GM18517 (cell line): Measurements from ENCODE around the gene KCTD14.
"Not testable (repeated sequence)": the region's sequence is repeated elsewhere in the genome, so short reads cannot be mapped to it uniquely, and the experiment has no call there.

Experiments
- ATAC-seq: cut with Tn5 transposase; IDR thresholded peaks from one replicate; pipeline ENCODE4 v1.9.1; 2021; ENCODE audit warnings: mild to moderate bottlenecking, moderate library complexity; ENCODE audit not compliant: unreplicated experiment

Gene KCTD14, protein sequence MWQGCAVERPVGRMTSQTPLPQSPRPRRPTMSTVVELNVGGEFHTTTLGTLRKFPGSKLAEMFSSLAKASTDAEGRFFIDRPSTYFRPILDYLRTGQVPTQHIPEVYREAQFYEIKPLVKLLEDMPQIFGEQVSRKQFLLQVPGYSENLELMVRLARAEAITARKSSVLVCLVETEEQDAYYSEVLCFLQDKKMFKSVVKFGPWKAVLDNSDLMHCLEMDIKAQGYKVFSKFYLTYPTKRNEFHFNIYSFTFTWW

DNA sequence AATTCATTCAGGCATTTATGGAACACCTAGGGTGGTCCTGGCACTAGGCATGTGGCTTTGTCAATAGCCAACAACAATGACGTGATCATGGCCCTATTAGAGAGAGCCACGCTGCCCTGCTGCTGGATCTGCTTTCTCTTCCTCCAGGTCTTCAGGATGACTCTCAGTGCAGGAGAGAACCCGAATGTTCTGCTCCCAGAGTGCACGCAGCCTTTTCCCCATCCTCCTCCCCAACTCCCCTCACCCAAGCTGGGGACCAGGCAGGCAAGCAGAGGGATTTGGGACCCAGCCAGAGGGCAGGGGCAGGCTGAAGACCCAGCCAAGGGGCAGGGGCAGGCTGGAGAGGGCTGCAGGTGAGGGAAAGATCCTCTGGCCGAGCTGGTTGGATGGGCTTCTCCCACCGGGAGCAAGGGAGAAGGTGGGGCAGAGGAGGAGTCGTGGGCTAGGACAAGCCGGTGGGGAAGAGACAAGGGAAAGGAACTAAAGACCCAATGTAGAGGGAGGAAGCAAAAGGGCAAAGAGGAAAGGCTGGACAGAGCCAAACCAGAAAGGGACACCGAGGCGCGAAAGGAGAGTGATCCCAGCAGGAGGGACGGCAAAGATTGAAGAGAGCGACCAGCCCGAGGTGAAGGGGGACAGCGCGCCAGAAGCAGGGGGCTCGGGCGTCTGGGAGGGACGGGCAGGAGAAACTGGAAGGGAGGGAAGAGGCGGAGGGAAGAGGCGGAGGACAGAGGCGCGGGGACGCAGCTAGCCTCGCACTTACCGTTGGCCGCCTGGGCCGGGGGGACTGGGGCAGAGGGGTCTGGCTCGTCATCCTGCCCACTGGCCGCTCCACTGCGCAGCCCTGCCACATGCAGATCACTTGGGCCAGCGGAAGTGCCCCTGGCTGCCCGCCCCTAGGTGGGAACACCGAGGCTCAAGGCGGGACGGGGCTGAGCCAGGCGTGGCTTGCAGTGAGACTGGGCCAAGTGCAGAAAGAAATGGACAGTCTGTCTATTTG is at the start of gene KCTD14:
KCTD14 (minus strand) TSS at position 880 of the 1,000 bp plus-strand sequence; CDS start at position 853, 27 bp downstream.
- ATAC-seq = no peak

DNA sequence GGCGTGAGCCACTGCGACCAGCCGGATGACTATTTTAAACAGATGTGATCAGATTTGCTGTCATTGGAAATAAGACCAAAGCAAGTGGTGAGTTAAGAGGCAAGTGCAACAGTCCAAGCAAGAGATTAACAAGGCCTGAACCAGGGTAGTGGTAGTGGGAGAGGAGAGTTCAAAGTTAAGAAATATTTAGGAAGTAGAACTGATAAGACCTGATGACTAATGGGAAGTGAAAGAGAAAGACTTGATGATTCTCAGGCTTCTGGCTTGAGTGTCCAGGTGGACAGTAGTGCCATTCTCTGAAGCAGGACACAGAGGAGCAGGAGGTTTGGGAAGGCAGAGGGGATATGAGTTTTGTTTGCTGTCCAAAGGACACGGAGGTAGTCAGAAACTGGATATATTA is 49.4 kb upstream of the KCTD14 start:
- no peak for ATAC-seq

DNA sequence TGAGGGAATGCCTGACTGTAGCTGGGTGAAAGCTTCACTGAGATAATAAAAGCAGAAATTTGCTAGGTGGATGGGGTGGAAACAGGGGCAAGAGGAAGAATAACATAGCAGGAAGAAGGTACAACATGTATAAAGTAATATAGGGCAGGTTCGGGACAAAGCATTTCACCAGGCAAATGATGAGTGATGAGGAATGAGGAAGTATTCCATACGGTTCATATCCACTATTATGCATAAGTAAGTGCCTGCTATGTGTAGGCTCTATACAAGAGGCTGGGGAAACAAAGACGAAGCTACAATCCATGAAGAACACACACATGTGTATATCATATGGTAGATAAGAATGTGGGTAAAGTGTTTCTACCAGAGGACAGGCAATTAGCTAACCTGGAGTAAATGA is 48.6 kb upstream of the KCTD14 start:
- no peak for ATAC-seq

DNA sequence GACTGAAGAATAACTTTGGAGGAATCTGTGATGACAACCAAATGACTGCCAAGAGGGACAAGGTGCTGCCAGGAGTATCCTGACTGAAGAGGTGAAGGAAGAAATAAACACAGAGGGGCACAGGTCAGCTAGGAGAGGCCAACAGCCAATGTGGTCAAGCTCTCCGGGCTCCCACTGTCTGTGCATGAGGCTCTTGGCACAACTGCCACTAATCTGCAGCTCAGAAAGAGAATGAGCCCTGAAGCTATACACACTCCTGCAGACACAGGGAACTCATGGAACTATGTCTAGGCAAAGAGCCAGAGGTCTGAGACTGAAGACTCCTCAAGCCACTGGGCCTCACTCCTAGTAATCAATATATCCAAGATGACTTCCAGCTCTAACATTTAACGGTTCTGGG is 47.5 kb upstream of the KCTD14 start:
- ATAC-seq = no peak

DNA sequence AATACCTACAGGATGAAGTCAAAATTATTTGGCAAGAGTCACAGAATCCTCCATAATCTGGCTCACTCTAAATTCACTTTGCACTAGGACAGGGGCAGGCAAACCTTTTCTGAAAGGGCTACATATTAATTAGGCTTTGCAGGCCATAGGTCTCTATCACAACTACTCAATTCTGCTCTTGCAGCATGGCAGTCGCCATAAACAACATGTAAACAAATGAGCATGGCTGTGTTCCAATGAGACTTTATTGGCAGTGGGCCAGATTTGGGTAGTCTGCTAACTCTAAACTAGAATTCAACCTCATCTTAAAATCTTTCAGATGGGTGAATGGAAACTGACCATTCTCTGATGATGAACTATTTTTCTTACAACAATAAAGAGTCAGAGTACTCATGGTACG is 46.4 kb upstream of the KCTD14 start:
- ATAC-seq = no peak

DNA sequence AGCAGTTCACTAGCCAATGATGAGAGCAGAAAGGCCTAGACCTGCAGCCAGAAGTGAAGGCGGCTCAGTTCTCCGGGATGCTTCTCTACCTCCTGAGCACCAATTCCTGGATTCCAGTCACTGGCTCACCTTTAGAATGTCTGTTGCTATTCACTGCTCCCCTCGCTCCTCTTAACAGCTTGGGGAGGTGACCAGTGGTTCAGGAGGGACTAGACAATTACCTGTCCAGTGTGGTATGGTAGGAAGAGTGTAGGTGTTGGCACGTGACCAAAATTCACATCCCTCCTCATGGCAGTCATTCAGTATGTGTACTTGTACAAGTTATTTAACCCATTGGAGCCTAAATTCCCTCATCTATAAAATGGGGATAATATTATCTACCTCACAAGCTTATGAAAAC is 44.6 kb upstream of the KCTD14 start:
- ATAC-seq = no peak

DNA sequence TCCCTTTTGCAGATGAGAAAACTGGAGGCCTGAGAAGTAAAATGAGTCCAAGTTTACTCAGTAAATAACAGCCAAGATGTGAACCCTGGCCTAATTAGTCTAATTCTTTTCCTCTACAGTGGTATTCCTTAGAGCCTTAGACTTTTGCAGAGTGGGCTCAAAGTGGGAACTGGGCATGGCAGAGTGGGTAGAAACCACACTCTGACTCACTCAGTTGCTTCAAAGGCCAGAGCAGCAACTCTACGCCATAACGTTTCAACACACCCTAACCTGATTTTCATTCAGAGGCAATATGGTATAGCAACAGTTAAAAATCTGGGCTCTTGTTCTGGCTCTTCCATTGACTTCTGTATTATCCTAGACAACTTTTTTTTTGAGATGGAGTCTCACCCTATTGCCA is 43.4 kb upstream of the KCTD14 start:
- no peak for ATAC-seq

DNA sequence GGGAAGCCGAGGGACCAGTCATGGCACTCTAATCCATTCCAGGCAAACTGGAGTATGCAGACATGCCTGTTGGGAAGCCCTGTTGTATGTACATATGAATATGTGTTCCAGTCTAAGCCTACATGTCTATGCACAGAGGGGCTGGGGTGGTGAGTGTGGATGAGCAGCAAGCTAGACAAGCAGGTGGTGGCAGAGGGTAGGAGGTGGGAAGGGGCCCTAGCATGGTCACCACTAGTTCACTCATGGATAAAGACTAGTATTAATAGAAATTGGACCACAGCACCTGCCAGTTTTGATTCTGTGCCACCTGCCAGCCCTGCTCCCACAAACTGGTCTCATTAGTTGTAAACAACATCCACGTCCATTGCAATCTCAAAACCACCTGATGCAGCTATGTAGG is 42.1 kb upstream of the KCTD14 start:
- no peak for ATAC-seq

DNA sequence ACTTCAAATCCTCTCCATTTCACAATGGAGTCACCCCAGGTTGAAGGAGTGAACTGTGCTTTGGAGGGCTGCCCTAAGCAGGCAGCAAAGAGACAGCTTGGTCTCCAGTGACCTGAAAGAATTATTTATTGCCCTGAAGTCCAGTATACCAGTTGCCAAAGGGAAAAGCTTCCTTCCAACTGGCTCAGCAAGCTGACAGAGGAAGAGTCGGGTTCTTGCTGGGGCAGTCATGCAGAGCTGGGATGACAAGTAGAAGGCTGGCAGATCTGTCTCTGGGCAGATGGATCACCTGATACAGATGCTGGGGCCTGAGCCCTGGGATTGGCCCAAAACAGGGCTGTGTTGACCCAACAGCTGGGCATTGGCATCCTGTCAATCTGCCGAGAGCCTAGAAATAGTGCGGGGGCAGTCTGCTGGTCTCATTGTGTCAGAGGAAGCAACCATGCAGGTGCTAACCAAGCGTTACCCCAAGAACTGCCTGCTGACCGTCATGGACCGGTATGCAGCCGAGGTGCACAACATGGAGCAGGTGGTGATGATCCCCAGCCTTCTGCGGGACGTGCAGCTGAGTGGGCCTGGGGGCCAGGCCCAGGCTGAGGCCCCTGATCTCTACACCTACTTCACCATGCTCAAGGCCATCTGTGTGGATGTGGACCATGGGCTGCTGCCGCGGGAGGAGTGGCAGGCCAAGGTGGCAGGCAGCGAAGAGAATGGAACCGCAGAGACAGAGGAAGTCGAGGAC is 40.5 kb upstream of the KCTD14 start, which contains the start of gene THRSP:
THRSP (plus strand) TSS at position 422 of the 742 bp plus-strand sequence; CDS start at position 443, 21 bp downstream.
- no peak for ATAC-seq

DNA sequence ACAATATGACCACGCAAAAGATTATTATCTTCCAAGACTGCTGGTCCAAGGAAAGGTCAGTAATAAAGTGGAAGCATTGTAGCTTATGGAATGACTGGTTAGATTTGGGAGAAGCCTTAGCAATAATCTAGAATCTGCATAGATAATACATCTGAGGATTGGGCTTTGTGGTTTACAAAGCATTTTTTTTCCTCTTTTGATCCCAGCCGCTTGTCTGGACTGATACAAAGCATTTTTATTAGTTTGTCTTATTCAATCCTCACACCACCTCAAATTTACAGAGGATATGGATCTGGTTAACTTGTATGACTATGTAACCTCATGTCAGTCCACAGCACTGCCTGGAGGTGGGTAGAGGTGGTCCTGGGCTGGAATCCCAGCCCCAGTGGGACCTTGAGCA is 39.6 kb upstream of the KCTD14 start:
- ATAC-seq = no peak

DNA sequence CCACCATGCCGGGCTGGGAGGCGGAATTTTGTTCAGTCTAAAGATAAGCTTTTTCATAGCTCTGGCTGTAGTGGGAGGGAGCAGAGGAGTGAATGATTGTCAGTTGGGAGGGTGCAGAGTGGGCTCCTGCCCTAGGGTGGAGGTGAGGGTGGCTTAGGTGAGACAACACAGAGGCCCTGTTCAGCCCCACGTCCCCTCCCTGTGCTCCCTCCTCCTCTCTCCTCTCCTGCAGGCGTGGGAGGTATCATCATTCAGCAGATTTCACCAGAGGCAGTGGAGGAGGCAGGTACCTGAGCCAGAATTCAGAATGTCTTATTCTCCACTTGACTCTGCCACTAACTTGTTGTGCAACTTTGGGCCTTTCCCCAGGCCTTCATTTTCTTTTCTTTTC is 38.8 kb upstream of the KCTD14 start:
- ATAC-seq = no peak

DNA sequence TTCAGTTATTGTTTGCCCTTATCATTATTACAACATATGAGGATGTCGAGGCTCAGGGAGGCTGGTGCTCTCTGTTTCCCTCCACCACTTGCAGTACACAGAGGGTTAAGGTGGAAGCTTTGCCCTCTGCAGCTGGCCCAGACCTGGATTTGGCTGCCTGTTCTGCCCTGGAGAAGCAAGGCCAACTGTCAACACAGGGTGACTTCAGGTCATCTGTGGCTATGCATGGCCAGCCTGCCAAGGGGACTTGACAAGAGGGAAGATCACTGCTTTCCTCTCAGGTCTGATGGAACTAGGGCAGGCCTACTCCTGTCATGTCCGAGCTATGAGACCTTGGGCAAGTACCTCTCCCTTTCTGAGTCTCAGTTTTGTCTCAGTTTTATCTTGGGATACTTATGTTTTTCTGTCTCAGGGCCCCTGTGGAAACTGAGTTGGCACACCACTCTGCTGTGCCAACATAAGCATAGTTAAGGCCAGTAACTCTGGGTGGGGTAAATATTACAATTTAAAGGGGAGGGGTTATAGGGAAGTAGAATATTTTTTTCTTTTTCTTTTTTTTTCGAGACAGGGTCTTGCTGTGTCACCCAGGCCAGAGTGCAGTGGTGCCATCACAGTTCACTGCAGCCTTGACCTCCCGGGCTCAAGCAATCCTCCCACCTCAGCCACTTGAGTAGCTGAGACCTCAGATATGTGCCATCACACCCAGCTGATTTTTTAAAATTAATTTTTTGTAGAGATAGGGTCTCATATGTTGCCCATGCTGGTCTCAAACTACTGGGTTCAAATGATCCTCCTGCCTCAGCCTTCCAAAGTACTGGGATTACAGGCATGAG is 38.2 kb upstream of the KCTD14 start:
- no peak for ATAC-seq

DNA sequence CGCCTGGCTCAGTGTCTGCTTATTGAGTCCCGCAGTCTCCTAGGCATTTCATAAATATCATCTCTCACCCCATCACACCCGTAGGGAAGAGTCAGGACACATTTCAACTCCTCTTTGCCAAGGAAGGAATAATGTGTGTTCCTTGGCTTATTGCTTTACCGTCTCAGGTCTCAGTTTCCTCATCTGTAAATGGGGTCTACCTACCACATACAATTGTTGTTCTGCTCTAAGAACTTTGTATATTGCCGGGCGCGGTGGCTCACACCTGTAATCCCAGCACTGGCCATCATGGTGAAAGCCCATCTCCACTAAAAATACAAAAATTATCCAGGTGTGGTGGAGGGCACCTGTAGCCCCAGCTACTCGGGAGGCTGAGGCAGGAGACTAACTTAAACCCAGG is 37.5 kb upstream of the KCTD14 start:
- no peak for ATAC-seq

DNA sequence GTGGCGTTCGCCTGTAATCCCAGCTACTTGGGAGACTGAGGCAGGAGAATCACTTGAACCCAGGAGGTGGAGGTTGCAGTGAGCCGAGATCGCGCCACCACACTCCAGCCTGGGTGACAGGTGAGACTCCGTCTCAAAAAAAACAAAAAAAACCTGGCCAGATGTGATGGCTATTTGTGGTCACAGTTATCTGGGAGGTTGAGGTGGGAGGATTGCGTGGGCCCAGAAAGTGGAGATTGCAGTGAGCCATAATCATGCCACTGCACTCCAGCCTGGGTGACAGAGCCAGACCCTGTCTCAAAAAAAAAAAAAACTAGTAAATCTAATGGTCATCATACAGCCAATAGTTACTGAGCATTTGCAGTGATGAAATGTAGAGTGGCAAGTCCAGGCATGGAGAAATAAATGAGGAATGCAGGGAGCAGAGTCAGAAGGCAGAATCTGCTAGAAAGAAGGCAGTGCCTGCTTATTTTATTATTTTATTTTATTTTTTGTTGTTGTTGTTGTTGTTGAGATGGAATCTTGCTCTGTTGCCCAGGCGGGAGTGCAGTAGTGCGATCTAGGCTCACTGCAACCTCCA is 36.8 kb upstream of the KCTD14 start:
- ATAC-seq = not testable (repeated sequence)

DNA sequence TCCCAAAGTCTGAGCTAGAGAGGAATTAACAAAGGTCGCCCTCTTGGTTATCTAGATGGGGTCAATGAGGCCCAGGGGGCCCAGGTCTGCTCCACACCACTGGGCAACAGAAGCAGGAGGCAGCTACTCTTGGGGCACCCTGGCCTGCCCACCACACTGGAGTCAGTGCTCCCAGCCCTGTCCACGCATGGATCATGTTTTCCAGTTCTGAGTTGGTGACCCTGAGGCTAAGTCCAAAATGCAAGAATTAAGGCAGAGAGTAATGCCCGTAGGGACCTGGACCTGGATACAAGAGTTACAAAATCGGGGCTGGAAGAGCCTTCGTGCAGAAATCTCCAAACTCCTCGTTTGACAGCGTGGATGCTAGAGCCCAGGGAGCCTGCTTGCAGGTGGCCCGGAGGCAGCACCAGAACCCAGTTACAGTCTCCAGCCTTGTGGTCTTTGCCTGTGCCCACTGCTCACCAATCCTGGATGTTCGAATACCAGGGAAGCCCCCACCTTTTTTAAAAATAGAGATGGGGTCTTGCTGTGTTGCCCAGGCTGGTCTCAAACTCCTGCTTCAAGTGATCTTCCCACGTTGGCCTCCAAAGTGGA is 34.5 kb upstream of the KCTD14 start:
- ATAC-seq = no peak

DNA sequence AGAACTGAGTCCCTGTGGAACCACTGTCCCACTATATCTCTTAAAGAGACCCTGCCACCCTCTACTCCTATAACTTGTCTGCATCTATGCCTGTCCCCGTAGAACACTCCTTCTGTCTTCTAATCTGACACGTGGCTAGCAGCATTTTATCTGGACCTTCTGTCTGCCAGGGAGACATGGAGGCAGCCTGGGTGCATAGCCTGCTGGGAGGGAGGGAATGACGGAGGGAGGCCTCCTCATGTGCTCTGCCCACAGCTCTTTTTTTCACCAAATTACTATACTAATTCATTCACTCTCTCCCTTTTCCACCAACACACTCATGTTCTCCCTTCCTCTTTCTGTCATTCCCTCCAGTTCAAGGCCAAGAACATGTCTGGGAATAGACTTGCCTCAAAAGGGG is 33.0 kb upstream of the KCTD14 start:
- ATAC-seq = no peak

DNA sequence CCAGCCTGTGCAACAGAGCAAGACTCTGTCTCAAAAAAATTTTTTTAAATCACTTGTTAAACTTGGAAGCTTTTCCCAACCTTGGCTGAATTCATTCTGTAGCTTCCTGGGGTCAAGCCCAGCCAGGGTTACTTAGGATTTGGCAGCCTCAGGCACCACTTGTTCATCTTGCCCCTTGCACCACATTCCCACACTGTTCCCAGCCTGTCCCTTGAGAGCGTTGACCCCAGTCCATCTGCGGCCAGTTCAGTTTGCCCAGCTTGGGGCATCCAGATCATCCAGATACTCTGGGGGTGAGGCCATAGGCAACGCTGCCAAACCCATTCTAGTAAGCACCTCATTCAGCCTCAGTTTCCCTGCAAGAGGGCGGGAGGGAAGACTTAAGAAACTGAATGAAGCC is 31.9 kb upstream of the KCTD14 start:
- no peak for ATAC-seq

DNA sequence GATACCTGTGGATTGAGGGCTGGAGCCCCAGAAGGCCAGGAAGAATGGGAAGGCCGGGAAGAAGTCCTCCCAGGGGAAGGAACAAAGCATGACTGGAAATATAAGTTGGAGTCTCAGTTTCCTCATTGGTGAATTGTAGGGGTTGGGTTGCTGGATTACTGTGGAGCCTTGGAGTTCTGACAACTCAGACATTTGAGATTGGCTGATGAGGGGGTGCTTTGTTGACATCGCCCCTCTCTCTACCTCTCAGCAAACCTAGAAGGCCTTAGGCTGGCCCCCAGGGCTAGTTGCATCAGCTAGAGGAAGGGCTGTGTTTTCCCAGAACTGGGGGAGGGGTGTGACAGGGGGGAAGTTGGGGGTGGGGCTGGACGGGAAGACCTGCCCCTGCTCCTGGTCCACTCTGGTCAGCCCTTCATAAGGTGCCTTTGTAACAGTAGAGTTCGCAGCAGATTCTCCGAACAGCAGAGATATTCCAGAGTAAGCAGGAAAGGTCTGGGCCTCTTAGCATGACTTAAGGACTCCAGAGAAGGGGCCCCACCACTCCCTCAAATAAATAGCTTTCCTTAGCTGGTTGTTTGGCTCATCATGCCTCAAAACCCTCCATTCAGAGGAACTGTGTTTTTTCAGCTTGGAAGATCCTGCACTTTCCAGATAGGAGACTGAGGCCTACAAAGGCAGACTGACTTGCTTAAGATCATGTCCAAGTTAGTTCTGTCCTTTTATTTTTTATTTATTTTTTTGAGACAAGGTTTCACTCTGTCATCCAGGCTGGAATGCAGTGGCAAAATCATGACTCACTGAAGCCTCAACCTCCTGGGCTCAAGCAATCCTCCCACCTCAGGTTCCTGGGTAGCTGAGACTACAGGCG is 28.1 kb upstream of the KCTD14 start:
- no peak for ATAC-seq

DNA sequence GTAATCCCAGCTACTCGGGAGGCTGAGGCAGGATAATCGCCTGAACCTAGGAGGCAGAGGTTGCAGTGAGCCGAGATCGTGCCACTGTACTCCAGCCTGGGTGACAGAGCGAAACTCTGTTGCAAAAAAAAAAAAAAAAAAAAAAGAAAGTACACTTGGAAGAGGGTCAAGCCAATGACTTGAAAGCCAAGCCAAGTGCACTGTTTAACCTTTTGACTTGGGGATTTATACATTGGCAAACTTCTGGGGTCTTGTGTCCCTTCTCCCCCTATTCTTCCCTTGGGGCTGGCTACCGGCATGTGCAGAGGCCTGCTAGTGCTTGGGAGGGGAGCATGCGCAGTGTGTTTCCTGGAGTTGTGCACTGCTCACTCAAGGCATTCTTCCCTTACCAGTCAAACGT is 26.3 kb upstream of the KCTD14 start:
- ATAC-seq = no peak
